ENCODE measurements around the gene PLK5.
"Not testable (repeated sequence)": the region's sequence is repeated elsewhere in the genome, so short reads cannot be mapped to it uniquely, and the experiment has no call there.

Gene PLK5

GRCh38 chr19:1534972-1535371 is 11.1 kb downstream of the PLK5 start:
- no peak for TF ChIP-seq TSHZ2 (CRISPR knock-in tag; IDR thresholded peaks at IDR 0.05)
- no peak for TF ChIP-seq GLIS3 (CRISPR knock-in tag; IDR thresholded peaks at IDR 0.05)
- no peak for TF ChIP-seq POU6F1 (CRISPR knock-in tag; IDR thresholded peaks at IDR 0.05; ENCODE audit: borderline replicate concordance, low read depth)
- no peak for TF ChIP-seq BACH2 (CRISPR knock-in tag; IDR thresholded peaks at IDR 0.05; ENCODE audit: borderline replicate concordance)
- TF ChIP-seq OSR1 (CRISPR knock-in tag; IDR thresholded peaks at IDR 0.05) = no peak
- TF ChIP-seq CREB5 (CRISPR knock-in tag; IDR thresholded peaks at IDR 0.05; ENCODE audit: low read depth) = no peak
- no peak for TF ChIP-seq TCF4 (CRISPR knock-in tag; IDR thresholded peaks at IDR 0.05; ENCODE audit: borderline replicate concordance)
- TF ChIP-seq RARB (CRISPR knock-in tag; IDR thresholded peaks at IDR 0.05) = no peak
- no peak for TF ChIP-seq PPARA (CRISPR knock-in tag; IDR thresholded peaks at IDR 0.05; ENCODE audit: borderline replicate concordance)
- no peak for TF ChIP-seq ZFP3 (CRISPR knock-in tag; IDR thresholded peaks at IDR 0.05)
- no peak for ATAC-seq

- not testable (repeated sequence) for ATAC-seq
Measured at GRCh38 chr19:1535699-1536098, 11.8 kb downstream of the PLK5 start.

- peak; percentile 14; the same call in 1 of the 3 replicates for ATAC-seq
- no peak for TF ChIP-seq POU6F1 (CRISPR knock-in tag; IDR thresholded peaks at IDR 0.05; ENCODE audit: borderline replicate concordance, low read depth)
- no peak for TF ChIP-seq TOX (CRISPR knock-in tag; IDR thresholded peaks at IDR 0.05; ENCODE audit: borderline replicate concordance)
- no peak for TF ChIP-seq CSRNP3 (CRISPR knock-in tag; IDR thresholded peaks at IDR 0.05)
- TF ChIP-seq ZNF70 (CRISPR knock-in tag; IDR thresholded peaks at IDR 0.05) = no peak
- no peak for TF ChIP-seq TCF4 (CRISPR knock-in tag; IDR thresholded peaks at IDR 0.05; ENCODE audit: borderline replicate concordance)
- no peak for TF ChIP-seq BACH2 (CRISPR knock-in tag; IDR thresholded peaks at IDR 0.05; ENCODE audit: borderline replicate concordance)
Measured at GRCh38 chr19:1538978-1539377, 15.1 kb downstream of the PLK5 start.

GRCh38 chr19:1539749-1540148 is 15.9 kb downstream of the PLK5 start:
- not testable (repeated sequence) for ATAC-seq

- no peak for ATAC-seq
Measured at GRCh38 chr19:1540365-1540925, 16.6 kb downstream of the PLK5 start.

More at GRCh38 chr19:1540365-1540925, 16.6 kb downstream of the PLK5 start:
- no peak for TF ChIP-seq SNAI2 (CRISPR knock-in tag; IDR thresholded peaks at IDR 0.05)
- TF ChIP-seq POU6F1 (CRISPR knock-in tag; IDR thresholded peaks at IDR 0.05; ENCODE audit: borderline replicate concordance, low read depth) = no peak
- no peak for TF ChIP-seq CSDC2 (CRISPR knock-in tag; IDR thresholded peaks at IDR 0.05)
- TF ChIP-seq TCF4 (CRISPR knock-in tag; IDR thresholded peaks at IDR 0.05; ENCODE audit: borderline replicate concordance) = no peak
- TF ChIP-seq CREB5 (CRISPR knock-in tag; IDR thresholded peaks at IDR 0.05; ENCODE audit: low read depth) = no peak
- TF ChIP-seq ESRRG (CRISPR knock-in tag; IDR thresholded peaks at IDR 0.05) = no peak
- no peak for TF ChIP-seq ARNTL (CRISPR knock-in tag; IDR thresholded peaks at IDR 0.05; ENCODE audit: borderline replicate concordance, low read depth)

Data from SK-N-SH treated with all-trans-retinoic acid at 6 μM for 48 hours (cell line).